ENCODE data around the gene TMA7. TPM values are rescaled to one million over a fixed set of nuclear protein-coding genes. Genes with fewer than 3 reads are reported as not detected.

Gene TMA7
- total and polyA plus RNA-seq, 2 donors (not counting 3 experiments of a cell fraction or from before 2014, with no cell fraction given), result 137 to 306 TPM

- H3K4me1 ChIP-seq (ENCODE audit: control insufficient read depth, extremely low read depth, insufficient read depth, low read length), result peaks cover 14% of the 10 kb centered on the region
These were observed 7.4 kb upstream of the TMA7 start for GRCh38 chr3:48432411-48433371.

More at GRCh38 chr3:48432411-48433371, 7.4 kb upstream of the TMA7 start:
- DNase-seq (ENCODE audit: low read depth, low spot score) (no peak), FAIRE-seq (no peak)
- CTCF ChIA-PET, result interaction anchor here (0.7 to 10.4 kb wide), 9 partner anchors 8 to 238 kb away, joined by 3 to 723 read pairs (median 3); no protein-coding TSS in a partner anchor
- Histone ChIP-seq H3K27ac (ENCODE audit: insufficient read depth, low read depth, low read length) (no peak overlapping the region), H4K20me1 (replicated peaks; ENCODE audit: control insufficient read depth, extremely low read depth, insufficient read depth, low read length) (no peaks in the 10 kb centered on the region), H3K9me3 (replicated peaks; ENCODE audit: control insufficient read depth, insufficient read depth, low read length) (no peaks in the 10 kb centered on the region), H3K4me3 (replicated peaks in 1 of 3; ENCODE audit: insufficient read depth in 1 of 3, low read depth in 1 of 3, low read length in 3 of 3) (no peak overlapping the region), H3K9ac (replicated peaks; ENCODE audit: extremely low read depth, insufficient read depth, low read length) (no peak overlapping the region), H3K79me2 (ENCODE audit: control insufficient read depth, insufficient read depth, low read length) (no peaks in the 10 kb centered on the region), H3K9me1 (replicated peaks; ENCODE audit: control insufficient read depth, extremely low read depth, insufficient read depth, low read length) (no peaks in the 10 kb centered on the region), H3K27me3 (ENCODE audit: control insufficient read depth in 2 of 2, insufficient read depth in 2 of 2, low read length in 2 of 2) (no peaks in the 10 kb centered on the region), H2AFZ (ENCODE audit: low read depth, low read length) (no peak overlapping the region), H3K4me2 (ENCODE audit: insufficient read depth, low read length) (no peak overlapping the region), H3K36me3 (ENCODE audit: control insufficient read depth in 2 of 2, extremely low read depth in 1 of 2, insufficient read depth in 2 of 2, low read length in 2 of 2) (peaks cover 0 to 9% of the 10 kb centered on the region in 2 experiments)
- dilution Hi-C loops (cut with MboI; ENCODE audit: extremely low pct_ligation_motif_present, low sequenced_read_pairs), result no loop called here
- intact Hi-C loops (cut with micrococcal nuclease), result no loop called here
- BruUV-seq (replicated peaks), result TSS peak; percentile 8
- POLR2A ChIA-PET, result no interaction called here
- peak in 1 of 2 donors; percentile 16 for TF ChIP-seq CTCF (IDR thresholded peaks at IDR 0.05; ENCODE audit: extremely low read depth in 1 of 2, insufficient read depth in 1 of 2, low read depth in 1 of 2, low read length in 2 of 2)
- TF ChIP-seq JUN (IDR thresholded peaks at IDR 0.05; ENCODE audit: borderline replicate concordance, insufficient read depth, insufficient read length, low read depth), result no peak
- TF ChIP-seq MAX (IDR thresholded peaks at IDR 0.05; ENCODE audit: insufficient read depth, insufficient read length), result no peak
- no peak for TF ChIP-seq MYC (IDR thresholded peaks at IDR 0.05; ENCODE audit: low read depth, low read length)
- no peak for TF ChIP-seq FOS (IDR thresholded peaks at IDR 0.05; ENCODE audit: borderline replicate concordance, insufficient read depth, low read length)

Measured in endothelial cell of umbilical vein (primary cell).